HepG2 (cell line): Measurements from ENCODE around the gene RRAS2. TPM values are rescaled to one million over a fixed set of nuclear protein-coding genes. Genes with fewer than 3 reads are reported as not detected.

Source experiments
- ATAC-seq: fragments of 200-7000 bp; cut with Tn5 transposase; 3 replicates; pipeline ENCODE4 v1.9.1; 2020; ENCODE audit warnings: mild to moderate bottlenecking, moderate library complexity
- Bru-seq: library from RNA; stranded (reverse); fragments of 400-500 nt; gene quantifications from one replicate; lab custom pipeline; 2021; lab: Mats Ljungman, UMichigan
- BruChase-seq, 2 experiments: library from RNA; stranded (reverse); fragments of 400-500 nt; gene quantifications; one replicate each; lab custom pipeline; 2021; lab: Mats Ljungman, UMichigan
- BruUV-seq: library from RNA; stranded (reverse); fragments of 400-500 nt; replicated peaks from 2 replicates; lab custom pipeline; 2021; lab: Mats Ljungman, UMichigan
- CTCF ChIA-PET: fragments of 300-600 bp; formaldehyde crosslinking; extraction: SDS; loops from one replicate; lab custom pipeline; 2021; ENCODE audit warnings: low total read pairs, inconsistent platforms, low intra/inter-chr PET ratio; lab: Yijun Ruan, JAX
- POLR2A ChIA-PET: fragments of 350-600 bp; sonication (Branson Sonifier 250); formaldehyde crosslinking; loops from one replicate; lab custom pipeline; 2020; ENCODE audit warnings: antibody characterized with exemption, inconsistent platforms; lab: Yijun Ruan, JAX
- DNase-seq: peaks from one replicate; pipeline ENCODE4 v3.0.0-alpha.2; 2015; ENCODE audit warnings: low spot score
- FAIRE-seq: peaks from 3 replicates; lab custom pipeline; 2011; peaks lifted over from hg19 to GRCh38; lab: Jason Lieb, UNC
- H2AFZ ChIP-seq: one replicate; pipeline ENCODE4 v1.6.1; 2011; ENCODE audit warnings: low read length, inconsistent platforms
- H3K27ac ChIP-seq: fragments of 300-600 bp; 3 replicates; pipeline ENCODE4 v1.8.0; 2011; ENCODE audit warnings: mixed run types, mild to moderate bottlenecking, mixed read lengths, low read length, inconsistent platforms; ENCODE audit not compliant: insufficient read depth; ENCODE audit errors: extremely low read length
- H3K27me3 ChIP-seq, 2 experiments: fragments of 200-600 bp in 1 of 2; 2 replicates in 1 of 2; 3 replicates in 1 of 2; pipeline versions ENCODE4 v1.6.0 to v1.8.0; 2011; ENCODE audit warnings: low read length in 2 of 2, mild to moderate bottlenecking in 2 of 2, moderate library complexity in 2 of 2, inconsistent platforms in 1 of 2; ENCODE audit not compliant: insufficient read depth in 2 of 2, control insufficient read depth in 1 of 2
- H3K36me3 ChIP-seq, 2 experiments: fragments of 200-600 bp in 1 of 2; replicated peaks in 1 of 2; 2 replicates in 1 of 2; 3 replicates in 1 of 2; pipeline versions ENCODE4 v1.5.1 to v1.8.0; 2011; ENCODE audit warnings: low read length in 2 of 2, inconsistent platforms in 1 of 2; ENCODE audit not compliant: insufficient read depth in 2 of 2, control insufficient read depth in 1 of 2
- H3K4me1 ChIP-seq: 2 replicates; pipeline ENCODE4 v1.5.1; 2012; ENCODE audit warnings: low read length, inconsistent platforms; ENCODE audit not compliant: insufficient read depth
- H3K4me2 ChIP-seq: 2 replicates; pipeline ENCODE4 v1.6.0; 2011; ENCODE audit warnings: low read depth, low read length, inconsistent platforms
- H3K4me3 ChIP-seq, 3 experiments: fragments of 200-600 bp in 1 of 3; sonication (generic), shearing (Covaris generic) in 1 of 3; replicated peaks in 1 of 3; 2 replicates each; pipeline ENCODE4 v1.5.1; 2011 to 2016; ENCODE audit warnings: low read length in 3 of 3, inconsistent platforms in 2 of 3, low read depth in 2 of 3, mild to moderate bottlenecking in 2 of 3, control low read depth in 1 of 3, mixed read lengths in 1 of 3; ENCODE audit not compliant: insufficient read depth in 1 of 3
- H3K79me2 ChIP-seq: one replicate; pipeline ENCODE4 v1.6.1; 2011; ENCODE audit warnings: low read length, inconsistent platforms; ENCODE audit not compliant: insufficient read depth
- H3K9ac ChIP-seq: 2 replicates; pipeline ENCODE4 v1.6.0; 2011; ENCODE audit warnings: mild to moderate bottlenecking, low read depth, low read length, inconsistent platforms; ENCODE audit not compliant: insufficient read depth
- H3K9me3 ChIP-seq: 2 replicates; pipeline ENCODE4 v1.5.1; 2012; ENCODE audit warnings: mild to moderate bottlenecking, low read length
- H4K20me1 ChIP-seq: 2 replicates; pipeline ENCODE4 v1.6.0; 2011; ENCODE audit warnings: inconsistent platforms, mild to moderate bottlenecking, low read length, moderate library complexity; ENCODE audit not compliant: insufficient read depth
- CREB1 ChIP-seq, 2 experiments: fragments of 450-650 bp in 1 of 2; IDR thresholded peaks; 2 replicates each; pipeline ENCODE4 v1.6.1; 2016 to 2017; ENCODE audit warnings: control low read depth in 1 of 2, mild to moderate bottlenecking in 1 of 2, missing compliant biosample characterization in 1 of 2, missing genetic modification characterization in 1 of 2
- FOSL2 ChIP-seq: sonication (generic); formaldehyde crosslinking; IDR thresholded peaks from 2 replicates; pipeline ENCODE4 v1.4.0; 2020; ENCODE audit warnings: missing genetic modification reagents
- RBFOX2 ChIP-seq: fragments of 200-400 bp; formaldehyde crosslinking; IDR thresholded peaks from 2 replicates; pipeline ENCODE4 v1.6.1; 2017; ENCODE audit warnings: low read depth, mild to moderate bottlenecking, low read length
- SRF ChIP-seq: IDR thresholded peaks from 2 replicates; pipeline ENCODE4 v1.6.1; 2011; ENCODE audit warnings: mild to moderate bottlenecking, low read depth, low read length, moderate library complexity
- YY1 ChIP-seq: IDR thresholded peaks from 2 replicates; pipeline ENCODE4 v1.6.1; 2011; ENCODE audit warnings: low read length, low read depth, moderate library complexity, mild to moderate bottlenecking; ENCODE audit not compliant: insufficient read depth, insufficient replicate concordance
- ZNF142 ChIP-seq: sonication (generic); formaldehyde crosslinking; IDR thresholded peaks from 2 replicates; pipeline ENCODE4 v1.4.0; 2020; ENCODE audit warnings: missing genetic modification reagents
- ZNF672 ChIP-seq: sonication (generic); formaldehyde crosslinking; IDR thresholded peaks from 2 replicates; pipeline ENCODE4 v1.8.1; 2022; ENCODE audit warnings: missing genetic modification reagents
- WGBS: methylation state at CpG from one replicate; pipeline ENCODE4 v1.1.6; 2017; ENCODE audit warnings: low lambda C conversion rate; 5-methylcytosine and 5-hydroxymethylcytosine counted together
- in situ Hi-C: cut with HindIII; loops from 2 replicates; pipeline ENCODE4 v1.10.0; 2017; ENCODE audit warnings: low pct_unique_long_range_greater_than_20kb; ENCODE audit not compliant: extremely low pct_ligation_motif_present
- intact Hi-C: fragments of 100-400 bp; cut with micrococcal nuclease; formaldehyde crosslinking; loops from one replicate; pipeline ENCODE4 v1.10.0; 2022; ENCODE audit not compliant: unreplicated experiment
- long read RNA-seq, 2 experiments: library from RNA in 1 of 2; library from polyadenylated mRNA in 1 of 2; stranded (forward) in 1 of 2; unstranded in 1 of 2; transcript quantifications; one replicate each; pipeline ENCODE4 v2.0.0, GENCODE V29; 2019 to 2022
- polyA minus RNA-seq, 3 experiments: library from RNA; depleted of rRNA, polyadenylated mRNA; stranded (reverse); fragments of >200 nt; gene quantifications; 2 replicates each; pipeline ENCODE4 v1.2.3, GENCODE V29; 2011; ENCODE audit warnings: low replicate concordance in 1 of 3
- polyA plus RNA-seq, 8 experiments: library from polyadenylated mRNA; depleted of rRNA in 3 of 8; stranded (reverse) in 7 of 8; unstranded in 1 of 8; fragments of >200 nt; fragmentation: Illumina TruSeq in 4 of 8; extraction: Trizol in 4 of 8; gene quantifications; 2 replicates each; pipeline versions ENCODE4 v1.2.1 to v1.2.3, GENCODE V29; 2011 to 2016; ENCODE audit warnings: low read depth in 4 of 8, missing spikeins in 1 of 8, mixed read lengths in 1 of 8; ENCODE audit not compliant: insufficient read depth in 1 of 8
- total RNA-seq, 5 experiments: library from RNA; depleted of rRNA; stranded (reverse); fragments of >200 nt; fragmentation: Illumina TruSeq; extraction: Trizol; gene quantifications; 2 replicates each; pipeline ENCODE4 v1.2.3, GENCODE V29; 2016; ENCODE audit warnings: low read depth in 1 of 5

RRAS2 gene
- 44.1 and 62.9 TPM in 2 replicates for total RNA-seq (2016; rRNA removed; fragmentation: Illumina TruSeq; extraction: Trizol)
- 17.9 and 20.2 TPM in 2 replicates for total RNA-seq (2016; cell fraction: cytosol; rRNA removed; fragmentation: Illumina TruSeq; extraction: Trizol; ENCODE audit: low read depth)
- total RNA-seq (2016; cell fraction: insoluble cytoplasmic fraction; rRNA removed; fragmentation: Illumina TruSeq; extraction: Trizol) = 44.0 and 58.1 TPM in 2 replicates
- 46.2 and 47.5 TPM in 2 replicates for total RNA-seq (2016; cell fraction: membrane; rRNA removed; fragmentation: Illumina TruSeq; extraction: Trizol)
- 21.7 and 27.0 TPM in 2 replicates for total RNA-seq (2016; cell fraction: nucleus; rRNA removed; fragmentation: Illumina TruSeq; extraction: Trizol)
- polyA plus RNA-seq (2011; rRNA removed) = 14.7 and 19.0 TPM in 2 replicates
- 9.2 and 13.5 TPM in 2 replicates for polyA plus RNA-seq (2011; cell fraction: cytosol; rRNA removed)
- polyA plus RNA-seq (2011; cell fraction: nucleus; rRNA removed) = 4.5 and 5.4 TPM in 2 replicates
- 27.4 and 29.6 TPM in 2 replicates for polyA plus RNA-seq (2012)
- polyA plus RNA-seq (2016; cell fraction: cytosol; fragmentation: Illumina TruSeq; extraction: Trizol; ENCODE audit: low read depth) = 14.3 and 16.0 TPM in 2 replicates
- 57.4 and 61.1 TPM in 2 replicates for polyA plus RNA-seq (2016; cell fraction: insoluble cytoplasmic fraction; fragmentation: Illumina TruSeq; extraction: Trizol; ENCODE audit: low read depth)
- 32.5 and 36.1 TPM in 2 replicates for polyA plus RNA-seq (2016; cell fraction: membrane; fragmentation: Illumina TruSeq; extraction: Trizol; ENCODE audit: low read depth)
- 23.4 and 25.5 TPM in 2 replicates for polyA plus RNA-seq (2016; cell fraction: nucleus; fragmentation: Illumina TruSeq; extraction: Trizol; ENCODE audit: insufficient read depth, low read depth)
- 4.5 and 6.2 TPM in 2 replicates for polyA minus RNA-seq (2011; rRNA and poly(A)+ RNA removed; ENCODE audit: low replicate concordance)
- 24.5 and 25.1 TPM in 2 replicates for polyA minus RNA-seq (2011; cell fraction: cytosol; rRNA and poly(A)+ RNA removed)
- polyA minus RNA-seq (2011; cell fraction: nucleus; rRNA and poly(A)+ RNA removed) = 21.0 and 24.1 TPM in 2 replicates
- percentile 86 among the genes with signal in this experiment for Bru-seq, nascent RNA
- BruChase-seq, experiment 1, labeled RNA remaining after a 6-hour chase = percentile 86 among the genes with signal in this experiment
- percentile 84 among the genes with signal in this experiment for BruChase-seq, experiment 2, labeled RNA remaining after a 2-hour chase
- long read RNA-seq, experiment 1, transcript RRAS2-201 (6 exons, 1,516 nt) = major isoform, 5 of 11 reads
- long read RNA-seq, experiment 1, partial matches to known transcripts = 0 of 11 reads
- long read RNA-seq, experiment 1, other reads (novel, unspliced or antisense) = 6 of 11 reads
- long read RNA-seq, experiment 2, transcript RRAS2-201 (6 exons, 1,516 nt) = major isoform, 23 of 75 reads
- long read RNA-seq, experiment 2, partial matches to known transcripts = 5 of 75 reads
- long read RNA-seq, experiment 2, other reads (novel, unspliced or antisense) = 46 of 75 reads

- CTCF ChIA-PET = no interaction called here
- H3K4me1 ChIP-seq = peaks cover 34% of the 10 kb centered on the region
- FAIRE-seq (no peak), ATAC-seq (peak; percentile 92), DNase-seq (peak; percentile 69)
- H3K4me2 ChIP-seq = peak within 1 kb of the TSS; percentile 81
- peak within 1 kb of the TSS; percentile 59 for H2AFZ ChIP-seq
- no peaks in the 10 kb centered on the region for H3K36me3 ChIP-seq
- POLR2A ChIA-PET = interaction anchor here (1.0 to 1.7 kb wide), 6 partner anchors 17 to 141 kb away, joined by 3 to 5 read pairs (median 4); no protein-coding TSS in a partner anchor
- intact Hi-C loops (loop anchor here (5.0 kb wide), 1 partner anchor 52 kb away; no protein-coding TSS in a partner anchor), in situ Hi-C loops (no loop called here)
- no TSS peak for BruUV-seq
- H3K4me3 ChIP-seq = peak within 1 kb of the TSS; percentile 90 to 93 (median 93)
- peak within 1 kb of the TSS; percentile 90 for H3K9ac ChIP-seq
- peaks cover 35% of the 10 kb centered on the region for H3K79me2 ChIP-seq
- 1% methylated on average over 25 of the region's 78 CpGs for WGBS
- H3K27ac ChIP-seq = peak within 1 kb of the TSS; percentile 69
- no peaks in the 10 kb centered on the region for H3K9me3 ChIP-seq
- H3K27me3 ChIP-seq = no peaks in the 10 kb centered on the region; a peak in 1 of 5 replicates
- peaks cover 9% of the 10 kb centered on the region; the same call in 1 of the 2 replicates for H4K20me1 ChIP-seq
- peak; percentile 90 for TF ChIP-seq YY1
- TF ChIP-seq SRF = 0 out of 2 replicates have a peak, but pooled peaks have one; percentile 23
- TF ChIP-seq CREB1 (IDR thresholded peaks at IDR 0.05) = no peak
- TF ChIP-seq CREB1 (CRISPR knock-in tag; IDR thresholded peaks at IDR 0.05) = no peak
- peak; percentile 84 for TF ChIP-seq ZNF142
- peak; percentile 82 for TF ChIP-seq RBFOX2
- TF ChIP-seq FOSL2 (CRISPR knock-in tag) = 0 out of 2 replicates have a peak, but pooled peaks have one; percentile 8
- TF ChIP-seq ZNF672 (CRISPR knock-in tag) = 0 out of 2 replicates have a peak, but pooled peaks have one; percentile 11
Observed at GRCh38 chr11:14358729-14359439, at the start of gene RRAS2. Gene RRAS2 (minus strand): TSS chr11:14359183. CDS start chr11:14358870, 313 bp downstream.
